NCI-H1092 (cell line): ENCODE data around the gene MLC1.

Experiments used
- DNase-seq: peaks from one replicate; lab custom pipeline; 2025; lab: John Stamatoyannopoulos, UW

The MLC1 gene

GRCh38 chr22:50085211-50085972, at the start of gene MLC1:
Gene MLC1, minus strand, starts transcription at chr22:50085426. Its CDS starts 524 bp downstream, at chr22:50084902.
- DNase-seq = no peak

- DNase-seq = no peak
These were observed 49.3 kb upstream of the MLC1 start for GRCh38 chr22:50134481-50134880.

GRCh38 chr22:50131894-50132293, 46.7 kb upstream of the MLC1 start:
- no peak for DNase-seq

- DNase-seq = no peak
These were observed 44.0 kb upstream of the MLC1 start for GRCh38 chr22:50129121-50129736.

GRCh38 chr22:50125029-50125428, 39.8 kb upstream of the MLC1 start:
- no peak for DNase-seq

- DNase-seq = no peak
These were observed 37.9 kb upstream of the MLC1 start for GRCh38 chr22:50123119-50123518.

- no peak for DNase-seq
These were observed 36.0 kb upstream of the MLC1 start for GRCh38 chr22:50121202-50121740.

- DNase-seq = no peak
These were observed 34.6 kb upstream of the MLC1 start for GRCh38 chr22:50119768-50120251.

- no peak for DNase-seq
These were observed 34.0 kb upstream of the MLC1 start for GRCh38 chr22:50119169-50119767.

GRCh38 chr22:50118557-50119168, 33.4 kb upstream of the MLC1 start:
- DNase-seq = no peak

GRCh38 chr22:50118129-50118528, 32.9 kb upstream of the MLC1 start:
- DNase-seq = no peak

GRCh38 chr22:50117168-50117762, 32.0 kb upstream of the MLC1 start:
- no peak for DNase-seq

GRCh38 chr22:50115693-50116092, 30.5 kb upstream of the MLC1 start:
- DNase-seq = no peak

GRCh38 chr22:50114221-50115021, 29.2 kb upstream of the MLC1 start:
- no peak for DNase-seq

GRCh38 chr22:50112151-50113118, 27.2 kb upstream of the MLC1 start:
- DNase-seq = no peak

- DNase-seq = no peak
These were observed 25.8 kb upstream of the MLC1 start for GRCh38 chr22:50111056-50111455.

- DNase-seq = no peak
These were observed 22.3 kb upstream of the MLC1 start for GRCh38 chr22:50107529-50107928.

GRCh38 chr22:50105208-50106100, 20.2 kb upstream of the MLC1 start:
- DNase-seq = no peak

- DNase-seq = no peak
These were observed 18.9 kb upstream of the MLC1 start for GRCh38 chr22:50104141-50104544.
